MM.1S (cell line): ENCODE data around the gene ZNF474.

Experiments
- DNase-seq: peaks from one replicate; pipeline ENCODE4 v3.0.0-alpha.2; 2015
- H2AFZ ChIP-seq: fragments of 300-600 bp; sonication (generic); 2 replicates; pipeline ENCODE4 v1.6.0; 2016; ENCODE audit warnings: antibody characterized with exemption, low read length
- H3F3A ChIP-seq: fragments of 300-600 bp; sonication (generic); 2 replicates; pipeline ENCODE4 v1.6.1; 2016; ENCODE audit warnings: mild to moderate bottlenecking, antibody characterized with exemption, low read length, moderate library complexity, mixed read lengths; ENCODE audit not compliant: insufficient read depth
- H3K27ac ChIP-seq: fragments of 300-600 bp; sonication (generic); 2 replicates; pipeline ENCODE4 v1.5.1; 2016; ENCODE audit warnings: mild to moderate bottlenecking, low read length
- H3K27me3 ChIP-seq: fragments of 300-600 bp; sonication (generic); replicated peaks from 2 replicates; pipeline ENCODE4 v1.6.0; 2016; ENCODE audit warnings: low read length; ENCODE audit not compliant: insufficient read depth
- H3K36me3 ChIP-seq: fragments of 300-600 bp; sonication (generic); replicated peaks from 2 replicates; pipeline ENCODE4 v1.6.1; 2016; ENCODE audit warnings: mild to moderate bottlenecking, low read length, mixed read lengths; ENCODE audit not compliant: insufficient read depth
- H3K4me1 ChIP-seq: fragments of 300-600 bp; sonication (generic); 2 replicates; pipeline ENCODE4 v1.6.1; 2016; ENCODE audit warnings: low read length, mixed read lengths
- H3K4me2 ChIP-seq: fragments of 300-600 bp; sonication (generic); 2 replicates; pipeline ENCODE4 v1.6.0; 2016; ENCODE audit warnings: low read depth, low read length
- H3K4me3 ChIP-seq: fragments of 300-600 bp; sonication (generic); 2 replicates; pipeline ENCODE4 v1.5.1; 2016; ENCODE audit warnings: low read length, mixed read lengths
- H3K79me2 ChIP-seq: fragments of 300-600 bp; sonication (generic); 2 replicates; pipeline ENCODE4 v1.6.1; 2016; ENCODE audit warnings: mixed run types, low read length, mixed read lengths
- H3K9ac ChIP-seq: fragments of 300-600 bp; sonication (generic); 2 replicates; pipeline ENCODE4 v1.6.1; 2016; ENCODE audit warnings: low read length, mixed read lengths
- H3K9me2 ChIP-seq: fragments of 300-600 bp; sonication (generic); replicated peaks from 2 replicates; pipeline ENCODE4 v1.6.1; 2016; ENCODE audit warnings: mild to moderate bottlenecking, low read length, mixed read lengths; ENCODE audit not compliant: insufficient read depth
- H3K9me3 ChIP-seq: fragments of 300-600 bp; sonication (generic); replicated peaks from 2 replicates; pipeline ENCODE4 v1.6.1; 2016; ENCODE audit warnings: mild to moderate bottlenecking, low read length, mixed read lengths; ENCODE audit not compliant: insufficient read depth
- H4K20me1 ChIP-seq: fragments of 300-600 bp; sonication (generic); 2 replicates; pipeline ENCODE4 v1.6.1; 2016; ENCODE audit warnings: mild to moderate bottlenecking, low read length, moderate library complexity, mixed read lengths; ENCODE audit not compliant: insufficient read depth
- CTCF ChIP-seq: fragments of 300-600 bp; sonication (generic); IDR thresholded peaks from 2 replicates; pipeline ENCODE4 v1.5.1; 2016; ENCODE audit warnings: antibody characterized with exemption, low read length, mixed read lengths
- EZH2 ChIP-seq: fragments of 300-600 bp; sonication (generic); optimal IDR thresholded peaks from 2 replicates; pipeline ENCODE3; 2017; ENCODE audit warnings: low read depth, mild to moderate bottlenecking, antibody characterized with exemption, low read length, mixed read lengths
- EZH2phosphoT487 ChIP-seq: fragments of 300-600 bp; sonication (generic); IDR thresholded peaks from 2 replicates; pipeline ENCODE4 v1.6.1; 2018; ENCODE audit warnings: antibody characterized with exemption, low read length

The ZNF474 gene

GRCh38 chr5:122202952-122203351 lies 73.6 kb downstream of the ZNF474 start:
- DNase-seq, result no peak
- Histone ChIP-seq H3F3A (no peaks in the 10 kb centered on the region), H2AFZ (no peak overlapping the region), H3K4me2 (no peak overlapping the region), H3K36me3 (no peaks in the 10 kb centered on the region), H3K4me3 (no peak overlapping the region), H3K4me1 (no peaks in the 10 kb centered on the region), H3K9me3 (no peaks in the 10 kb centered on the region), H3K79me2 (no peaks in the 10 kb centered on the region), H3K27me3 (no peaks in the 10 kb centered on the region), H3K27ac (no peak overlapping the region), H4K20me1 (no peaks in the 10 kb centered on the region), H3K9ac (no peak overlapping the region), H3K9me2 (no peaks in the 10 kb centered on the region)
- no peak for TF ChIP-seq CTCF
- no peak for TF ChIP-seq EZH2
- TF ChIP-seq EZH2phosphoT487, result no peak
